ENCODE data around the gene TSPAN17. TPM values are rescaled to one million over a fixed set of nuclear protein-coding genes. Genes with fewer than 3 reads are reported as not detected.
"Not testable (repeated sequence)": the region's sequence is repeated elsewhere in the genome, so short reads cannot be mapped to it uniquely, and the experiment has no call there.

The TSPAN17 gene
- 39.8 and 42.8 TPM in 2 replicates for total RNA-seq

DNA sequence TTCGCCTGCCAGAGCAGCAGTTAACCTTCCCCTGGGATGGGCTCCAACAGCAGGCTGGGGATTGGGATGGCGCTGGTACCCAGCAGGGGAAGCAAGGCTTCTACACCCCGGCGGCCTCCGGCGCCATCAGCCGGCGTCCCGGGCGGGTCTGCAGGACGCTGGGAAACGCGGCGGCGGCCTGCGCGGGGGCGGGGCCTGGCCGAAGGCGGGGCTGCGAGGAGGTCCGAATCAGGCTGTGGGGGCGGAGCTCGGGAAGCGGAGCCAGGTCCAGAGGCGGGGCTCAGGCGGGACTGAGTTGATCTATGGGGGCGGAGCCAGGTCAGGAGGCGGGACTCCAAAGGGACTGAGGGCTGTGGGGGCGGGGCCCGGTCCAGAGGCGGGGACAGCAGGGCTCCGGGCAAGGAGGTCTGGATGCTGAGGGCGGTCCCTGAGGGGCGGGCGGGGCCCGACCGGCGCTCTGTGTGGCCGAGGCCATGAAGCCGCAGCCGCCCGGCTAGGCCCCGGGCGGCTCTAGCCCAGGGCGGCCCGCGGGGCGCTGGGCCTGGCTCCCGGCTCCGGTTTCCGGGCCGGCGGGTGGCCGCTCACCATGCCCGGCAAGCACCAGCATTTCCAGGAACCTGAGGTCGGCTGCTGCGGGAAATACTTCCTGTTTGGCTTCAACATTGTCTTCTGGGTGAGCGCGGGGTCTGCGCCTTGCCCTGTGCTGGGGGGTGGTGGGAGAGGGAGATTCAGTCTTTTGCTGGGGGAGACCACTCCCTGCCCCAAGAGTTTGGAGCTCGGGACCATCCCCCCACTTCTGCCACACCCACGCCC, at the start of gene TSPAN17:
TSPAN17 (plus strand) TSS at position 455 of the 813 bp plus-strand sequence; CDS start at position 587, 132 bp downstream.
- intact Hi-C loops (cut with micrococcal nuclease), result loop anchor here (1.0 to 2.0 kb wide), 9 partner anchors 11 to 666 kb away; partner anchors contain the start of genes CLTB, EIF4E1B, FAF2 and FGFR4

DNA sequence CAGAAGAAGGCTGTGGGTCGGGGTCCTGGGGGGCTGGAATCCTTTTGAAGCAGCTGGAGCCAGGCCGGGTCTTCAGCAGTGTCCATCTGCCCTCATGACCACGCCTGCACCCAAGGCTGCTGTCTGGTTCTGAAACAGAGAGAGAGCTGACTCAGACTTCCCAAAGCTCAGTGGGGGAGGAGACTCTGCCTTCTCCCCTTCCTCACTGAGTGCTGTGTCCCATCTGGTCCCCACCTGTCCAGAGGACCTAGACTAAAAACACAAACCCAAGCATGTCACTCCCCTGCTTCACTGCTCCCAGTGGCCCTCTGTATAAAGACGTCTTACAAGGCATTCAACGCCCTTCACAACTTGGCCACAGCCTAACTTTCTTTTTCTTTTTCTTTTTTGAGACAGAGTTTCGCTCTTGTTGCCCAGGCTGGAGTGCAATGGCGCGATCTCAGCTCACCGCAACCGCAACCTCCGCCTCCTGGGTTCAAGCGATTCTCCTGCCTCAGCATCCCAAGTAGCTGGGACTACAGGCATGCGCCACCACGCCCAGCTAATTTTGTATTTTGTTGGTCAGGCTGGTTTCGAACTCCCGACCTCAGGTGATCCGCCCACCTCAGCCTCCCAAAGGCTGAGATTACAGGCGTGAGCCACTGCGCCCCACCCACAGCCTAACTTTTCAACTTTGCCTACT, 47.4 kb upstream of the TSPAN17 start:
- intact Hi-C loops (cut with micrococcal nuclease), result not testable (repeated sequence)

DNA sequence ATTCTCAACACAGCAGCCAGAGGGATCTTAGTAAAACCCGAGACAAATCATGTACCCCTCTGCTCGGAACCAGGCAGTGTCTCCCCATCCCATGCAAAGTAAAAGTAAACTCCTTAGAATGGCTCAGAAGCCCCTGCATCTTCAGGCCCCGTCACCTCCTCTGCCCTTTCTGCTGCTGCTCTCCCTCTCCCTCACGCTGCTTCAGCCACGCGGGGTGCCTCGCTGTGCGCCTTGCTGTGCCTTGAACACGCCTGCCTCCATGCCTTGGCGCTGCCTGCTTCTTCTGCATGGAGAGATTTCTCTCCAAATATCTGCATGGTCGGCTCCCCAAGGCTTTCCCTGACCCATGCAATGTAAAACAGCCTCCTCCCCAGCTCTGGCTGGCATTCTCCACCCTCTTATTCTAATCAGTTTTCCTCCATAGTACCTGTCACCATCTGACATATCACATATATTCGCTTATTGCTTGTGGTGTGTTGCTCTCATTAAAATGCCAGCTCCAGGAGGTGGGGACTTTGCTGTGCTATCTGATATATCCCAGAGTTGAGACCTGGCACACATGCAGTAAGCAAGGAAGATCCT, 45.3 kb upstream of the TSPAN17 start:
- intact Hi-C loops (cut with micrococcal nuclease), result no loop called here

DNA sequence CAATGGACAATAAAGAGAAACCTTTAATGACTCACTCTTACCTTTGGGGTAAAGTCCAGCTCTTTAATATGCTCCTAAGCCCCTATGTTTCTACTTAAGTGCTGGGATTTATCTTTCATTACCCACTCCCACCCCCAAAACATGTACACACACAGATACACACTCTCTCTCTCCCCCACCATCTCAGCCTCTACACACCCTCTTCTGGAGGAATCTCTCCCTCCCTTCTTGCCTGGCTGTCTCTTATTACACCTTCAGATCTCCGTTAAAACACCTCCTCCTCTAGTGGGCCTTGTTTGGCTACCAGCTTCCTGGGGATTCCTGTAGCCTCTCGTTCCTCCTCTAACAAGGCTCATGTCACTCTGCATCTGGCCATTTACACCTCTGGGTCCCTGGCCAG, 44.2 kb upstream of the TSPAN17 start:
- intact Hi-C loops (cut with micrococcal nuclease), result no loop called here

- intact Hi-C loops (cut with micrococcal nuclease), result no loop called here
Measured at GRCh38 chr5:176606032-176606431, 41.3 kb upstream of the TSPAN17 start.

GRCh38 chr5:176606875-176607274, 40.4 kb upstream of the TSPAN17 start:
- intact Hi-C loops (cut with micrococcal nuclease), result no loop called here

GRCh38 chr5:176608142-176608705, 39.1 kb upstream of the TSPAN17 start:
- intact Hi-C loops (cut with micrococcal nuclease), result no loop called here

- intact Hi-C loops (cut with micrococcal nuclease), result no loop called here
Measured at GRCh38 chr5:176608937-176609723, 38.2 kb upstream of the TSPAN17 start.

GRCh38 chr5:176609724-176610434, 37.4 kb upstream of the TSPAN17 start, which contains the start of gene GPRIN1:
Gene GPRIN1, minus strand, starts transcription at chr5:176610156. Its CDS starts 10,322 bp downstream, at chr5:176599834.
- intact Hi-C loops (cut with micrococcal nuclease), result loop anchor here (5.0 kb wide), 1 partner anchor 73 kb away; the partner anchor contains the start of gene RNF44

- intact Hi-C loops (cut with micrococcal nuclease), result loop anchor here (5.0 kb wide), 1 partner anchor 73 kb away; the partner anchor contains the start of gene RNF44
Measured at GRCh38 chr5:176610435-176610773, 36.9 kb upstream of the TSPAN17 start.

DNA sequence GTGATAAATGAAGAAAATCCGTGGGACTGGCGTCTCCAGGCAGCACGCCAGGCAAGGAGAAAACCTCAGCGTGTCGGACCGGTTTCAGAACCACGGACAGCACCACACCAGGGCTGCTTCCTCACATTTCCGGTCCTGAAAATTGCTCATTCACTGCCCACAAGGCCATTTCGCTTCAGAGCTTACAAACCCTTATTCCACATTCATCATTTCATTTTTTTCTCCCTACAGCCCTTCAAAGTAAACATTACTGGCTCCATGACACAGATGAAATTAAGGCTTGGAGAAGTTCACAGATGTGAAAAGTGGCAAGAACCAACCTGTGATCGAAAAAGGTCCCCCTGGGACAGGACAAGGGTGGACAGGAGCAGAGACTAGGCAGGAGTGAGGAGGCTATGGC, 35.8 kb upstream of the TSPAN17 start:
- intact Hi-C loops (cut with micrococcal nuclease), result loop anchor here (5.0 kb wide), 1 partner anchor 74 kb away; the partner anchor contains the start of gene RNF44

- intact Hi-C loops (cut with micrococcal nuclease), result loop anchor here (5.0 kb wide), 1 partner anchor 75 kb away; the partner anchor contains the start of gene RNF44
Measured at GRCh38 chr5:176612008-176612407, 35.3 kb upstream of the TSPAN17 start.

GRCh38 chr5:176612855-176613254, 34.4 kb upstream of the TSPAN17 start:
- intact Hi-C loops (cut with micrococcal nuclease), result loop anchor here (5.0 kb wide), 1 partner anchor 76 kb away; the partner anchor contains the start of gene RNF44

DNA sequence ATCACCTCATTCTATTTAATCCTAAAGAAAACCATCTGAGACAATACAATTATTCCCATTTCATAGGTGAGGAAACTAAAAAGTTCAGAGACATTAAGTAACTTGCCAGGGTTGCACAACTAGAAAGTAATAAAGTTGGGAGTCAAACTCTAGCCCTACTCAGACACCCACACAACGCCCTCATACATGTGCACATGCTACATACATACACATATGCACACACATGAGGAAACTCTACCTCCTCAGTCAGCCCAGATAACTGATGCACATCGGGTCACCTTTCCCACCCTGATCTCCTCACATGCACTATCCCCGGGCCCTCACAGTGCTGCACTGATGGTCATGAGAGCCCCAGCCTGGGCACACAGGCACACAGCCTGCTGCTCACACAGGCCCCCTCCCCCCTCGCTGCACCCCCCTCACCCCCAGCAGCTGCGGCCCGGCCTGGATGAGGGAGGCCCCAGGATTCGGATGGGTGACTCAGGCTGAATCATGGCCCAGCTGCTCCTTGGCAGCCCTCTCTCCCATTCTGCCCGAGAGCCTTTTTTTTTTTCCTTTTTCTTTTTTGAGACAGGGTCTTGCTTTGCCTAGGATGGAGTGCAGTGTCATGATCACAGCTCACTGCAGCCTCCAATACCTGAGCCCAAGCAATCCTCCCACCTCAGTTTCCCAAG, 32.3 kb upstream of the TSPAN17 start:
- intact Hi-C loops (cut with micrococcal nuclease), result loop anchor here (5.0 kb wide), 1 partner anchor 78 kb away; the partner anchor contains the start of gene RNF44

- intact Hi-C loops (cut with micrococcal nuclease), result no loop called here
Measured at GRCh38 chr5:176616511-176616910, 30.8 kb upstream of the TSPAN17 start.

DNA sequence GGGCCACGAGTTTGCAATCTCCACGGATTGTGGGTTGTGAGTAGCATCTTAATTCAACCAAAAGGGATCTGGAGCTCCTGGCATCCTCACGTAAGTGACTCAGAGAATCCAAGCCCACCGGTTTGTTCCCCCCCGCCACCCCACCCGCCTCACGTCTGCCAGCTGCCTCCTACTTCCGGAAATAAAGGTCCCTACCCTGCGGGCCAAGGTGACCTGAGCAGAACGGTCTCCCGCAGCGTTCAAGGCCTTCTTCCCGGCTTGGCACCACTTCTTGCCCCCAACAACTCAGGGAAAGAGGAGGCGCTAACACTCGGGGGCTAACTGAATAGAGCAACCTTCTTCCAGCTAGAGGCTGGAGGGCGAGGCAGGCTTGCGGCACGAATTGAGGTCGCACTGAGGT, 28.5 kb upstream of the TSPAN17 start:
- intact Hi-C loops (cut with micrococcal nuclease), result loop anchor here (1.0 kb wide), 1 partner anchor 29 kb away; the partner anchor contains the start of gene TSPAN17

- intact Hi-C loops (cut with micrococcal nuclease), result loop anchor here (1.0 kb wide), 1 partner anchor 28 kb away; the partner anchor contains the start of gene TSPAN17
Measured at GRCh38 chr5:176619203-176619568, 28.1 kb upstream of the TSPAN17 start.

- intact Hi-C loops (cut with micrococcal nuclease), result loop anchor here (1.0 kb wide), 1 partner anchor 28 kb away; the partner anchor contains the start of gene TSPAN17
Measured at GRCh38 chr5:176619569-176620332, 27.5 kb upstream of the TSPAN17 start.
